Activated effector memory CD4-positive, alpha-beta T cell treated with anti-CD3 and anti-CD28 coated beads, Interleukin-2, amount 50 U/mL, for 16 hours (primary cell): Measurements from ENCODE around the gene OMG.
"Not testable (repeated sequence)": the region's sequence is repeated elsewhere in the genome, so short reads cannot be mapped to it uniquely, and the experiment has no call there.

Experiments used
- DNase-seq: peaks from one replicate; pipeline ENCODE4 v3.0.0-alpha.2; 2020

The OMG gene

GRCh38 chr17:31307640-31308039, 10.6 kb upstream of the OMG start:
- DNase-seq: no peak

- DNase-seq: no peak
These were observed 2.6 kb upstream of the OMG start for GRCh38 chr17:31299624-31300023.

- DNase-seq: no peak
These were observed 897 bp downstream of the OMG start for GRCh38 chr17:31296142-31296541.

- DNase-seq: no peak
These were observed 1.6 kb downstream of the OMG start for GRCh38 chr17:31295489-31295871.

GRCh38 chr17:31294820-31295488, 2.1 kb downstream of the OMG start:
- DNase-seq: no peak

- DNase-seq: no peak
These were observed 2.8 kb downstream of the OMG start for GRCh38 chr17:31294231-31294630.

GRCh38 chr17:31293581-31293980, 3.5 kb downstream of the OMG start:
- no peak for DNase-seq

- DNase-seq: no peak
These were observed 5.2 kb downstream of the OMG start for GRCh38 chr17:31291820-31292219.

- no peak for DNase-seq
These were observed 7.2 kb downstream of the OMG start for GRCh38 chr17:31289790-31290189.

- not testable (repeated sequence) for DNase-seq
These were observed 9.1 kb downstream of the OMG start for GRCh38 chr17:31287932-31288331.

GRCh38 chr17:31286587-31286986, 10.5 kb downstream of the OMG start:
- DNase-seq: no peak

- no peak for DNase-seq
These were observed 13.2 kb downstream of the OMG start for GRCh38 chr17:31283841-31284240.

GRCh38 chr17:31281061-31281460, 16.0 kb downstream of the OMG start:
- DNase-seq: no peak

GRCh38 chr17:31279401-31279800, 17.6 kb downstream of the OMG start:
- DNase-seq: no peak

- no peak for DNase-seq
These were observed 21.9 kb downstream of the OMG start for GRCh38 chr17:31275116-31275515.

GRCh38 chr17:31274252-31274651, 22.8 kb downstream of the OMG start:
- DNase-seq: no peak

- no peak for DNase-seq
These were observed 23.5 kb downstream of the OMG start for GRCh38 chr17:31273516-31273915.

- DNase-seq: no peak
These were observed 24.2 kb downstream of the OMG start for GRCh38 chr17:31272803-31273202.

- no peak for DNase-seq
These were observed 24.8 kb downstream of the OMG start for GRCh38 chr17:31272236-31272635.

GRCh38 chr17:31269578-31269983, 27.5 kb downstream of the OMG start:
- DNase-seq: no peak

- DNase-seq: no peak
These were observed 27.9 kb downstream of the OMG start for GRCh38 chr17:31269036-31269577.

- no peak for DNase-seq
These were observed 31.0 kb downstream of the OMG start for GRCh38 chr17:31266042-31266441.

GRCh38 chr17:31262923-31263322, 34.1 kb downstream of the OMG start:
- DNase-seq: not testable (repeated sequence)

GRCh38 chr17:31261601-31262000, 35.4 kb downstream of the OMG start:
- DNase-seq: no peak

GRCh38 chr17:31260151-31260550, 36.9 kb downstream of the OMG start:
- no peak for DNase-seq
